Spleen (tissue), 11 donors: ENCODE measurements around the gene CDH19. TPM values are rescaled to one million over a fixed set of nuclear protein-coding genes. Genes with fewer than 3 reads are reported as not detected.

Experiments
- DNase-seq: peaks from one replicate; pipeline ENCODE4 v3.0.0-alpha.2; 2020
- H3K27ac ChIP-seq, 8 donors: fragments of 200-600 bp; sonication (generic) in 7 of 8; 1 replicate in 4 of 8; 2 replicates in 4 of 8; pipeline versions ENCODE4 v1.5.0 to v1.8.0; 2016 to 2021; ENCODE audit warnings: inconsistent platforms in 4 of 8, mild to moderate bottlenecking in 4 of 8, moderate library complexity in 1 of 8
- H3K27me3 ChIP-seq, 7 donors: fragments of 200-600 bp; sonication (generic) in 6 of 7; replicated peaks in 1 of 7; 1 replicate in 4 of 7; 2 replicates in 3 of 7; pipeline versions ENCODE4 v1.5.0 to v1.8.0; 2016 to 2021; ENCODE audit warnings: inconsistent platforms in 3 of 7, mild to moderate bottlenecking in 1 of 7
- H3K36me3 ChIP-seq, 6 donors: fragments of 200-600 bp; sonication (generic) in 5 of 6; 1 replicate in 4 of 6; 2 replicates in 2 of 6; pipeline versions ENCODE4 v1.5.0 to v1.8.0; 2016 to 2021; ENCODE audit warnings: inconsistent platforms in 2 of 6
- H3K4me1 ChIP-seq, 6 donors: fragments of 200-600 bp; sonication (generic) in 5 of 6; 1 replicate in 3 of 6; 2 replicates in 3 of 6; pipeline versions ENCODE4 v1.5.0 to v1.8.0; 2016 to 2021; ENCODE audit warnings: inconsistent platforms in 3 of 6
- H3K4me3 ChIP-seq, 8 donors: fragments of 200-600 bp; sonication (generic) in 7 of 8; 1 replicate in 4 of 8; 2 replicates in 4 of 8; pipeline versions ENCODE4 v1.5.0 to v1.8.0; 2016 to 2021; ENCODE audit warnings: inconsistent platforms in 4 of 8, mild to moderate bottlenecking in 4 of 8, moderate library complexity in 2 of 8
- H3K9me3 ChIP-seq, 8 donors: fragments of 200-600 bp; sonication (generic) in 7 of 8; 1 replicate in 4 of 8; 2 replicates in 4 of 8; pipeline versions ENCODE4 v1.5.0 to v1.8.0; 2016 to 2021; ENCODE audit warnings: inconsistent platforms in 4 of 8
- CTCF ChIP-seq, 11 experiments: fragments of 200-600 bp in 7 of 11; fragments of 450-650 bp in 4 of 11; sonication (generic) in 4 of 11; IDR thresholded peaks in 8 of 11; conservative IDR thresholded peaks in 3 of 11; 1 replicate in 7 of 11; 2 replicates in 4 of 11; pipeline versions ENCODE4 v1.4.0 to v1.8.0; 2016 to 2021; ENCODE audit warnings: antibody characterized with exemption in 11 of 11, inconsistent platforms in 4 of 11, mild to moderate bottlenecking in 1 of 11
- POLR2A ChIP-seq, 3 donors: fragments of 450-650 bp; IDR thresholded peaks; one replicate each; pipeline ENCODE4 v1.5.1; 2017; ENCODE audit warnings: antibody characterized with exemption in 3 of 3, mild to moderate bottlenecking in 1 of 3
- POLR2AphosphoS5 ChIP-seq, 3 donors: sonication (generic); formaldehyde crosslinking; IDR thresholded peaks; one replicate each; pipeline ENCODE4 v1.5.1; 2017; ENCODE audit warnings: antibody characterized with exemption in 3 of 3
- WGBS, 5 donors: extraction: QIAGEN DNeasy Blood & Tissue Kit in 3 of 5; methylation state at CpG; one replicate each; pipeline versions ENCODE4 v1.1.5 to v1.1.7; 2013 to 2018; 5-methylcytosine and 5-hydroxymethylcytosine counted together
- intact Hi-C: fragments of 100-400 bp; cut with DNase I; formaldehyde crosslinking; loops from one replicate; pipeline ENCODE4 v1.15.0; 2023; ENCODE audit warnings: low total_unique reads
- polyA plus RNA-seq, 3 donors: library from polyadenylated mRNA; stranded (reverse); fragments of 200-250 nt; gene quantifications; one replicate each; pipeline ENCODE4 v1.2.1, GENCODE V29; 2013
- total RNA-seq, 7 donors: library from RNA; depleted of rRNA in 3 of 7; stranded (reverse); fragments of >200 nt in 3 of 7; fragmentation: NEBNext Ultra II Directional in 4 of 7; extraction: Animal tissue kit (Norgen Biotek cat#: 25700) in 4 of 7; gene quantifications; one replicate each; pipeline versions ENCODE4 v1.1.0 to v1.2.1, GENCODE V29; 2016 to 2021
- donor health status: healthy with polysubstance abuse.
- donor health status: DM: no; HTN: no; CAD: no; lungs with moderate emphysema.
- donor health status: DM: no; HTN: no; CAD: no.
- donor health status: Bipolar disorder and iron deficiency.
- donor health status: healthy.
- donor health status: DM: no; HTN: no; CAD: no.
- donor health status: DM: yes; HTN: yes; CAD: no.

The CDH19 gene
- total and polyA plus RNA-seq, 10 donors = 0.47 to 6.4 (median 2.4) TPM

DNA sequence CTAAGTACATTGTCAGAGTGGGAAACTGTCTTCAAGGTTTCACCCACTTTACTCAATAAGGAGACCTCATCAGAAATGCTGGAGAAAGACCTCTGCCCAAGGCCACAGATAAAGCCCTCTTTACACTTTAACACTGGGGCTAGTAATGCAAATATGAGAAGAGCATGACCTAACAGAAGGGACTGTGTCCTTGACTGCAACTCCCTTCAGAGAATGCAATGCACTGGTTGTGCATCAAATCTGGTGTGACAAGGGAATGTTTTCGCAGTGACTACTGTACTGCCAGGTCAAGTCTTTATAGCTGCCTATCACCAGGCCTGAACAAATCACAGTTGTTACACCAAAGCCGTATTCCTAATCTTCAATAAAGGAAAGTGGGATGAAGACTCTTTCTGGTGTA lies 28.6 kb downstream of the CDH19 start:
- Histone ChIP-seq H3K27ac (no peak overlapping the region), H3K27me3 (no peaks in the 10 kb centered on the region), H3K9me3 (no peaks in the 10 kb centered on the region), H3K4me3 (no peak overlapping the region), H3K4me1 (no peaks in the 10 kb centered on the region), H3K36me3 (no peaks in the 10 kb centered on the region)
- DNase-seq = no peak
- intact Hi-C loops = no loop called here
- TF ChIP-seq POLR2A (IDR thresholded peaks at IDR 0.05) (no peak), CTCF (IDR thresholded peaks at IDR 0.05 in 8 of 11, conservative IDR thresholded peaks at IDR 0.05 in 3 of 11) (no peak), POLR2AphosphoS5 (IDR thresholded peaks at IDR 0.05) (no peak)
- WGBS, 5 donors = 87 to 93% (median 91%) methylated on average over 2 of the region's 2 CpGs

- DNase-seq = no peak
- Histone ChIP-seq H3K27ac (no peak overlapping the region), H3K27me3 (no peaks in the 10 kb centered on the region), H3K4me1 (no peaks in the 10 kb centered on the region), H3K4me3 (no peak overlapping the region), H3K36me3 (no peaks in the 10 kb centered on the region), H3K9me3 (no peaks in the 10 kb centered on the region)
- intact Hi-C loops = no loop called here
- TF ChIP-seq CTCF (IDR thresholded peaks at IDR 0.05 in 8 of 11, conservative IDR thresholded peaks at IDR 0.05 in 3 of 11) (no peak), POLR2AphosphoS5 (IDR thresholded peaks at IDR 0.05) (no peak), POLR2A (IDR thresholded peaks at IDR 0.05) (no peak)
- 84 to 92% (median 88%) methylated on average over 6 of the region's 6 CpGs for WGBS, 5 donors
Measured at GRCh38 chr18:66571845-66572244, 32.0 kb downstream of the CDH19 start.

- Histone ChIP-seq H3K4me3 (no peak overlapping the region), H3K4me1 (no peaks in the 10 kb centered on the region), H3K27ac (no peak overlapping the region), H3K9me3 (no peaks in the 10 kb centered on the region), H3K27me3 (no peaks in the 10 kb centered on the region), H3K36me3 (no peaks in the 10 kb centered on the region)
- no peak for DNase-seq
- TF ChIP-seq POLR2AphosphoS5 (IDR thresholded peaks at IDR 0.05) (no peak), POLR2A (IDR thresholded peaks at IDR 0.05) (no peak), CTCF (IDR thresholded peaks at IDR 0.05 in 8 of 11, conservative IDR thresholded peaks at IDR 0.05 in 3 of 11) (no peak)
- 78 to 96% (median 84%) methylated on average over 5 of the region's 5 CpGs for WGBS, 5 donors
- intact Hi-C loops = no loop called here
Measured at GRCh38 chr18:66566616-66567015, 37.3 kb downstream of the CDH19 start.

GRCh38 chr18:66564236-66564635 lies 39.7 kb downstream of the CDH19 start:
- no peaks in the 10 kb centered on the region for H3K9me3 ChIP-seq
- H3K27ac ChIP-seq = no peak overlapping the region
- TF ChIP-seq POLR2AphosphoS5 (IDR thresholded peaks at IDR 0.05) = no peak
- intact Hi-C loops = no loop called here
- no peak for DNase-seq
- H3K27me3 ChIP-seq = no peaks in the 10 kb centered on the region
- H3K36me3 ChIP-seq = no peaks in the 10 kb centered on the region
- H3K4me1 ChIP-seq = no peaks in the 10 kb centered on the region
- no peak overlapping the region for H3K4me3 ChIP-seq

DNA sequence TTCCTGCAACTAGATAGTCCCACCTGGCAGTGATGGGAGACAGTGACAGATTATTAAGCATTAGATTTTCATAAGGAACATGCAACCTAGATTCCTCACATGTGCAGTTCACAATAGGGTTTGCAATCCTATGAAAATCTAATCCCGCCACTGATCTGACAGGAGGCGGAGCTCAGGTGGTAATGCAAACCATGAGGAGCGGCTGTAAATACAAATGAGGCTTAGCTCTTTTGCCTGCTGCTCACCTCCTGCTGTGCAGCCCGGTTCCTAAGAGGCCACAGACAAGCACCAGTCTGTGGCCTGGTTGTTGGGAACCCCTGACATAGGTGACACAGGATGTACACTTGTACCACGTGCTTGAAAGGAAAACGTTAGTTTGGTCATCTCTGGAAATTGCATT lies 41.6 kb downstream of the CDH19 start:
- Histone ChIP-seq H3K4me3 (no peak overlapping the region), H3K9me3 (no peaks in the 10 kb centered on the region), H3K27me3 (no peaks in the 10 kb centered on the region), H3K36me3 (no peaks in the 10 kb centered on the region), H3K27ac (no peak overlapping the region), H3K4me1 (no peaks in the 10 kb centered on the region)
- 76 to 85% (median 79%) methylated on average over 6 of the region's 6 CpGs for WGBS, 5 donors
- intact Hi-C loops = no loop called here
- TF ChIP-seq POLR2AphosphoS5 (IDR thresholded peaks at IDR 0.05) (no peak), POLR2A (IDR thresholded peaks at IDR 0.05) (no peak), CTCF (IDR thresholded peaks at IDR 0.05 in 8 of 11, conservative IDR thresholded peaks at IDR 0.05 in 3 of 11) (no peak)
- DNase-seq = no peak
